DMS79 treated with DMSO at 0.1 percent for 48 hours (cell line): Measurements from ENCODE around the gene IGF1R.

ENCODE experiments used
- DNase-seq: peaks from one replicate; lab custom pipeline; 2025; lab: John Stamatoyannopoulos, UW

Gene IGF1R

DNA sequence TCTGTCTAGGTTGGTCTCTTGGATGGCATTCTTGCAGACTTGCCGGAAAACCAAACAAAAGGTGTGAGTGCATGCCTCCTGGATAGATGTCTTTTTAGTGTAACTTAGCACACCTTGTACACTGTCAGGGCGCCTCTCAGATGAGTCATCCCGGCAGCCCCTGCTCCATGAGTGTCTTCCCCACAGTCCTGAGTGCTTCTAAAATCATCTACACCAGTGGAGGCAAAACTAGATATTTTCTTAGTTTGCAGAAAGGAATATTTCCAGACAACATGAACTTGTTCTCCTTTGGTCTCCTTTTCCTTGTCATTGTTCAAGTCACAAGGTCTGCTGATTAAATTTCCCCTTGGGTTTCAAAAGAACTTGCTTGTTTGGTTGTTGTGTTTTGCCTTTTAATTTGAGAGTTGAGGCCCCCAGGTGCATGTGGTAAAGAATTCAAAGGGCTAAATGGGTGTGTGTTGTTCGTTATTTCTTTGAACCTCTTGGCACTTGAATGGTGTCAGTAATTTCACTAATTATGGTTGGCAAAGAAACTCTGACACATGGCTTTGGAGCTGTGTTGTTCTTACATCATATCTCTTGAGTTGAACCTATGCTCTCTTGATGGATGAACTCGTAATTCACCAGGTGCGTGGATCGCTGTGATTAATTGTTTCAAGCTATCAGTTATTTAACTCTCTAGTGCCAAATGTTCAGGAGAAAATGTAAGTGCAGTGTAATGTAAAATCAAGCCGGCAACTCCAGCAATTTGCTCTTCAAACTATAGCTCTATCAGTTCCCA, 98.2 kb downstream of the IGF1R start:
- DNase-seq, result no peak

DNA sequence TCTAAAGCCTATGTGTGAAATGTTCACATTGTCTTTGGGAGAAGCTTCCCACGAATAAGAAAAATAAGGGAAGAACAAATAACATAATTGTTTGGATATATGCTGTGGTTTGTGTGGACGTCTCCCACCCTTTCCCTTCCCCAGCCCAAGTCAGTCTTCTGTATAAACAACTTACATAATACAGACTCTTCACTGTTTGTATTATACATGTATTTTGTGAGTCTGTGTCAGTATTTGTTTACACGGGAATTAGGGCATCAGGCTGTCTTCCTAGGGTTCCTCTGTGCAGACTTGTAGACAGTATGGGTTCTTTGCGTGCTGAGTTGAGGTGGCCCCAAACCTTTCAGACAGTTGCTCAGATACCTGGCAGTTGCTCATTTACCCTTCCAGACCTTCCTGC, 103.4 kb downstream of the IGF1R start:
- DNase-seq, result no peak

DNA sequence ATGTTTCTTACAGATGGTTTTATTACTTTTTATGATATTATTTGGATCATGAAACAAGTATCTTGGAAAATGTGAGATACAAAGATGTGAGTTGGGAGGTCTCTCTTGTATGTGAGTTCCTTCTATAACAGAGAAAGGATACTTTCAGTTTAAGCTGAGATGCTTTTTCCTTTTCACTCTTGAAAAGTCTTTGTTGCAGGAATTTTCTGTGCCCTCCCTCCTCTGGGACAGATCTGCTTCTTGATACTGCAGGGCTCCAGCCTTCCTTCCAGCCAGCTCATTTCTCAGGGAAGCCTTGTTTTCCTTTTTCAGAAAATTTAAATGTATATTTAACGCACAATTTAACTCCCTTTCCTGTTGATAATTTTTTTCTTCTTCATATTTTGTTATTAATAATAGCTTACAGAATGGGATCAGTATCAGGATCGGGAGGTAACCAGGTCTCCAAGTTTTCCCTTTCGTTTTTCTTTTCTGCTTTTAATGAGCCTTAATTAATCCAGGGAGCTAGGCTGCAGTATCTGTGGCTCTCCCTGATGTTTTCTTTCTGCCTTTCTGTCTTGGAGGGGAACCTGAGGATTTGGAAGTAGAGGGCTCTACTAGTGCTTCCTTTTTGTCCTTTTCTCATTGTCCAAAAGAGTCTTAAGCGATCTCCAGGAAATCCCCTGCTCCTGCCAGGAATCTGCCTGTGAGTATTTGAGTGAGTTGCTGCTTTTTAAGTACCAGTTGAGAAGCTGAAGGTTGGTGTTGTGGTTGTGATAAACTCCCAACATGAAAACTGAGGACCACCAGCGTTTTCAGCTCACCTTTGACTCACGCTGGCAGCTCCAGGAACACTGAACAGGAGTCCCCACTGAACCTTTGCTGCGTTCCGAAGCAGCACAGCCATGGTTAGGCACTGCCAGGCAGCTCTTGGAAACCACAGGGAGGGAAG, 105.7 kb downstream of the IGF1R start:
- DNase-seq, result peak; percentile 2

DNA sequence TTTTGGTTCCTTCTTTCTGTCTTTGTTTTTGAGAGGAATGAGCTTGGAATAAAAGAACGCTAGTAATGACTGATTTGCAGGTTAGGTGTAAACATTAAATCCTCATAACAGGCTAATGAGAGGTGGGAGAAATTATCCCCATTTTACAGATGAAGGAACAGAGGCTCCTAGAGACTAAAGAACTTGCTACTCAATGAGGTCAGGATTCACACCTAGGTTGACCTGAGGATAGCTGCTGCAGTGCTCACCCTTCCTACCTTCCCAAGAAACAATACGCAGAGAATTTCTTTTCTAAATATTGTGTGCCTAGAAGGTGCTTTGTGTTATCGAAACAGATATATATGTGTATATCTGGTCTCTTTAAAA, 106.3 kb downstream of the IGF1R start:
- no peak for DNase-seq

DNA sequence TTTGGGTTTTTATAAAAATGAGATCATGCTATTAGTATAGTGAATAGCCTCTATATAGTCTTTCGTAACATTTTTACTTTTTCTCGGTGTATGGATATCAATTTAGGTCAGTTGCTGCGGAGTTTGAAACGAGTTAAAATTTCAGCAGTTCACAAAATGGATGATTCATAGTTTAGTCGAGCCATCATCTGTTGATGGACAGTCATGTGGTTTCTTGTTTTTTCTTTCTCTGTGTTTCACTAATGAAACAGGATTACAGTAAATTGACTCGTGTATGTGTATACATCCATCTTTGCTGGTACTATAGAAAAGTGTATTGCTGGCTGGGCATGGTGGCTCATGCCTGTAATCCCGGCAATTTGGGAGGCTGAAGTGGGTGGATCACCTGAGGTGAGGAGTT, 106.8 kb downstream of the IGF1R start:
- no peak for DNase-seq

DNA sequence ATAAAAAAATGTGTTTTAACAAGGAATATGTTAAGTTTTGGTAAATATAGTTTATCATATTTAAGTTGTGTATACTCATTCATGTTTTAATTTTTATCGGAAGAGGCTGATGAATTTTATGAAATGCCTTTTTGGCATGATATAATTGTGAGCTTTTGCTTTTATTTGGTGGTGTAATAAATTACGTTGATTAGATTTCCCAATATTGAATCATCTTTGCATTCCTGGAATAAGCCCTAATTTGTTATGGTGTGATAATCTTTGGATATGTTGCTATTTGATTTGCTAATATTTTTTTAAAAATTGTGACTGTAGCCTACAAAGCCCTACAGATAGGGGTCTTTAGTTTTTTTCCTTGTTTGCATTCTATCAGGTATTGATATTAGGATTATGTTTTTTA, 107.4 kb downstream of the IGF1R start:
- no peak for DNase-seq

DNA sequence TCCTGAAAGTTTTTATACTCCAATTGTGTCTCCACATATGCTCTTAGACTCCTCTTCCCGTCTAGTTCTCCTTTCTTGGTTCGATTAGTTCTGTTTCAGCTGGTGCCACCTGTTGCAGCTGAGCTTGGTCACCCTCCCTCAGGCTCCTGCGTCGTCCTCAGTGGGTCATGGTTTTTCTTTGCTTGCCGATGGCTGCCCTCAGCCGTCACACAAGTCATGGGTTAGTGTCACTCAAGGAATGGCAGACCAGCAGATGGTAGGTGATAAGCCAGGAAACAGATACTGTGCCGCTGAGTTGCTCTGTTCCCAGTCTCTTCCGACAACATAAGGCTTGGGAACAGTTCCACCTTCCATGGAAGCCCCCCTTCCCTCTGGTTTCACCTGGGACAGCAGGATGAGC, 109.9 kb downstream of the IGF1R start:
- DNase-seq, result no peak

DNA sequence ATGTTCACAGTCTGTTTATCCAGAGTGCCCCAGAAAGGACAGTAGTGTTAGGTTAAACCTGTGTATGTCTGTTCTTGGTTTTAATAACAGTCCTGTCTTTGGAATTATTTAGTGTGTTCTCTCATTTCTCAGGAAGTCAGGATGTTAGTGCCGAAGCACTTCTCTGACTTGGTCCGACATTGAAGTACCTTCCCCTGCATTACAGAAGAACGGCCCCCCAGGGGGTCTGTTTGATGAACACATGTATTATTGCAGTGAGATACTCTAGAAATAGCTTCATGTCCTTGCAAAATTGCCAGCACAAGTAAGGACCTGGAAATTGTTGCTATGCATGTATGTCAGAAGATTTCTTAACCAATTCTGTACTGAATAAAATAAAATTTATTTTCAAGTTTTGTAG, 110.9 kb downstream of the IGF1R start:
- DNase-seq, result no peak

- peak; percentile 91 for DNase-seq
These were observed 111.9 kb downstream of the IGF1R start for GRCh38 chr15:98760112-98760826.

DNA sequence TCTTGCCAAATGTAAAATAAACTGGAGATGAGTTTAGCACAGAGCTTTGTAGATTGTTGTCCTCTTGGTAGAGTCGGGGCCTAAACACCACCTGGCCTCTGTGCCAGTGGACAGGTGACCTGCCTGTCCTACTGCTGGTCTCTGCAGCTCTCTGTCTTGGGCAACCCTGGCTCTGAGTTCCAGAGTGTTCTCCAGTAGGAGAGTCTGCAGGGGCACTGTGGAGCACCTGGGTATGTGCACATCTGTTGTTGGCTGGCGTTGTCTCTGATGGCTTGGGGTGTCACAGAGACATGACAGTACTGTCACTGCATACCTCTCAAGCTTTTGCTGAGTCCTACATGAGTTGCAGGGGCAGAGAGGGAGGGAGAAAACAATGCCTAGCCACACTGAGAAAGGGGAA, 112.6 kb downstream of the IGF1R start:
- DNase-seq, result no peak

GRCh38 chr15:98763179-98763578, 114.8 kb downstream of the IGF1R start:
- no peak for DNase-seq

GRCh38 chr15:98764291-98764690, 116.0 kb downstream of the IGF1R start:
- no peak for DNase-seq

DNA sequence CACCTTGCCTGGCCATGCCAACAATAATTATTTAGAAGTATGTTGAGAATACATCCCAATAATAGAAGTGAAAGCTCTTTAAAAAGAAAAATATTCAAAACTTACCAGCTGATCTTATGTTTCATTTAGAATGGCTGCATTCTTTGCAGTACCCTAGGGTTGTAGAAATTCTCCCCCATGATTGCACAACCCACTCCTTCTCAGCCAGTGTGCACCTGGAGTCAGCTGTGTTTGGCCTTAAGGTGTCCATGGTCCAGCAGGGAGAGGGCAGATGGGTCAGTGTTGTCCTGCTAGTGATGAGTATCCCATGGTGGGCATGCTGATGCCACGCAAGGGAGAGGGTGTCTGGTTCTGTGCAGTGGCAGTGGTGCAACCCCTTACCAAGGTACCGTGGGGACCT, 117.3 kb downstream of the IGF1R start:
- no peak for DNase-seq

- no peak for DNase-seq
These were observed 119.4 kb downstream of the IGF1R start for GRCh38 chr15:98767692-98768091.

DNA sequence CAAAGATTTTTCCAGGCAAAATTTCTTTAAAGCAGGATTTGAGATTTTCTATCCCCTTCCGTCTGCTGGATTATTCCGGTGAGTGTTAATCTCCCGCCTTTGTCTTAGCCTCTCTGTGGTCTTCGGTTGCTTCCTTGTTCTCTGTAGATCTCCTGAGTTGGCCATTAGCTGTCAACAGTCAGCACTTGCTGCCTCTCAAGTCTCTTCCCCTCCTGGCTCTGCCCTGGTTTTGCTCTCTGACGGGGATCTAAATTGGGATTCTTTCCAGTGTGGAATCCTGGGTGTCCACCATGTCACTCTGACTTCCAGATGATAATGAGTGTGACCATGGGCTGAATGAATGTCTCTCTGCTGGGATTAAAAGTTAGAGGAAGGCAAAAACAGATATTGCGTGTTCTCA, 121.5 kb downstream of the IGF1R start:
- DNase-seq, result no peak

- DNase-seq, result no peak
These were observed 122.6 kb downstream of the IGF1R start for GRCh38 chr15:98770984-98771383.

DNA sequence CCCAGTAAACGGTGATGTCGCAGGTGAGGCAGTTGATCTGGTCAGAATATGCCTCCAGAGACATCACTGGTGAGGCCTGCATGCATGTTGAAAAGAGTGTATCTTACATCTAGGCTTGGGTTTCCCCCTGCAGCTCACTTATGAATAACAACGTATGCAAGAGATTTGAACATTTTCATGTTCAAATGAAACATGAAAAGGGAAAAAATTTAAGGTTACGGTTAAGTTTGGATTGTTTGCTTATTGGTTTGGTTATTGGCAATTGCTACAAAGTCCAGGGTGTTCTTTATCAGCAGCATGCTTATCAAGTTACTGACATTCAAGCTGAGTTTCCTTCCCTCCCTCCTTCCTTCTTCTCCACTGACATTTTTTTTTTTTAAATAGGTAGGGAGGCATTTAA, 123.2 kb downstream of the IGF1R start:
- no peak for DNase-seq

- no peak for DNase-seq
These were observed 124.6 kb downstream of the IGF1R start for GRCh38 chr15:98772895-98773294.

- no peak for DNase-seq
These were observed 125.3 kb downstream of the IGF1R start for GRCh38 chr15:98773616-98774015.

DNA sequence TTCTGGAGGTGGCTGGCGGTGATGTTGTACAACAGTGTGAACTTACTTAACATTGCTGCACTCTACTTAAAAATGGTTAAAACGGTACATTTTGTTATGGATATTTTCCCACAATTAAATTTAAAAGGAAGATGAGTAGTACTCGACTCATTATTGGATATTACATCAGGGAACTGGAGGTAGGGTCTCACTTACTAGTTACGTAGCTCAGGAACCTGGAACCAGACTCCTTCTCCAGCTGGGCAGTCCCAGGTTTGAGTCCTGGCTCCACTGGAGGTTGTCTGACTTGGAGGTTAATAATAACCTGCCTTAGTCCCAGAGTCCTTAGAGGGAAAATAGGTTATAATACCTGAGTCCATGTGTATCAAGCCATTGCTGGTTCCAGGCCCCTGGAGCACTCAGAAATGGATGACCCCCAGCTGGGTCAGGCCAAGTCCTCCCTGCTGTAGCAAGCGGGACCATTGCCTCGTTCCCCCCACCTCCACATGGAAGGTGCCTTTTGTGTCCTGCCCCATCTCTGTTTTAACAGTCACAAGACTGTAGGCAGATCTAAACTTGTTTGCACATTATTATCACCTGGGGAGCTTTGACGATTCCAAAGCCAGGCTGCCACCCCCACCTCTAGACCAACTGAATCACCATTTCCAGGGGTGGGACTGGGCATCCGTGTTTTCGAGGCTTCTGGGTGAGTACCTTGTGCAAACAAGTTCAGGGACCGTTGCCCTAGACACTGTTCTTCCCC, 126.6 kb downstream of the IGF1R start:
- DNase-seq, result no peak

GRCh38 chr15:98775498-98776230, 127.3 kb downstream of the IGF1R start:
- DNase-seq, result no peak
